NCI-H460 (cell line): ENCODE measurements around the gene PICALM. TPM values are rescaled to one million over a fixed set of nuclear protein-coding genes. Genes with fewer than 3 reads are reported as not detected.
"Not testable (repeated sequence)": the region's sequence is repeated elsewhere in the genome, so short reads cannot be mapped to it uniquely, and the experiment has no call there.

Experiments
- DNase-seq: peaks from one replicate; pipeline ENCODE4 v3.0.0-alpha.2; 2016; ENCODE audit warnings: low read depth; ENCODE audit errors: extremely low read depth
- polyA plus RNA-seq: library from polyadenylated mRNA; depleted of rRNA; stranded (reverse); fragments of >200 nt; gene quantifications from 2 replicates; pipeline ENCODE4 v1.2.3, GENCODE V29; 2014; cell fraction: nucleus; rRNA removed
- total RNA-seq: library from RNA; depleted of rRNA; stranded (reverse); fragments of >200 nt; shearing (Covaris generic); gene quantifications from 2 replicates; pipeline ENCODE4 v1.2.3, GENCODE V29; 2014; rRNA removed

PICALM gene
- 90.3 TPM in 2 replicates for total RNA-seq
- polyA plus RNA-seq, result 22.8 and 40.0 TPM in 2 replicates

- peak; percentile 96 for DNase-seq
Measured at GRCh38 chr11:86068951-86069407, at the start of gene PICALM. Gene PICALM, minus strand, starts transcription at chr11:86069084. Its CDS starts 304 bp downstream, at chr11:86068780.

GRCh38 chr11:86118253-86118652, 49.4 kb upstream of the PICALM start:
- no peak for DNase-seq

GRCh38 chr11:86117712-86118063, 48.8 kb upstream of the PICALM start:
- no peak for DNase-seq

- DNase-seq, result no peak
Measured at GRCh38 chr11:86117001-86117711, 48.3 kb upstream of the PICALM start.

- no peak for DNase-seq
Measured at GRCh38 chr11:86116386-86116726, 47.5 kb upstream of the PICALM start.

GRCh38 chr11:86115542-86116385, 46.9 kb upstream of the PICALM start:
- no peak for DNase-seq

- DNase-seq, result no peak
Measured at GRCh38 chr11:86108890-86109638, 40.2 kb upstream of the PICALM start.

- DNase-seq, result no peak
Measured at GRCh38 chr11:86108191-86108590, 39.3 kb upstream of the PICALM start.

- no peak for DNase-seq
Measured at GRCh38 chr11:86106916-86107315, 38.0 kb upstream of the PICALM start.

GRCh38 chr11:86106031-86106430, 37.1 kb upstream of the PICALM start:
- DNase-seq, result not testable (repeated sequence)

- DNase-seq, result not testable (repeated sequence)
Measured at GRCh38 chr11:86105601-86106000, 36.7 kb upstream of the PICALM start.

GRCh38 chr11:86103808-86104207, 34.9 kb upstream of the PICALM start:
- DNase-seq, result no peak

- DNase-seq, result no peak
Measured at GRCh38 chr11:86101941-86102407, 33.1 kb upstream of the PICALM start.

GRCh38 chr11:86101493-86101892, 32.6 kb upstream of the PICALM start:
- DNase-seq, result no peak

- no peak for DNase-seq
Measured at GRCh38 chr11:86099874-86100273, 31.0 kb upstream of the PICALM start.

GRCh38 chr11:86097980-86098379, 29.1 kb upstream of the PICALM start:
- no peak for DNase-seq

GRCh38 chr11:86091566-86091965, 22.7 kb upstream of the PICALM start:
- no peak for DNase-seq

GRCh38 chr11:86091086-86091485, 22.2 kb upstream of the PICALM start:
- DNase-seq, result no peak

- DNase-seq, result no peak
Measured at GRCh38 chr11:86089659-86090058, 20.8 kb upstream of the PICALM start.

- DNase-seq, result not testable (repeated sequence)
Measured at GRCh38 chr11:86087688-86088087, 18.8 kb upstream of the PICALM start.

- no peak for DNase-seq
Measured at GRCh38 chr11:86087256-86087655, 18.4 kb upstream of the PICALM start.
